GM19351 (cell line): ENCODE results near the gene CYFIP1.

Source experiments
- ATAC-seq: cut with Tn5 transposase; IDR thresholded peaks from one replicate; pipeline ENCODE4 v1.9.1; 2021; ENCODE audit warnings: mild to moderate bottlenecking, moderate library complexity; ENCODE audit not compliant: unreplicated experiment

Gene CYFIP1

GRCh38 chr15:22873841-22874240 lies 106.3 kb downstream of the CYFIP1 start:
- no peak for ATAC-seq

GRCh38 chr15:22872936-22873701 lies 107.0 kb downstream of the CYFIP1 start:
- ATAC-seq: no peak

- no peak for ATAC-seq
Observed at GRCh38 chr15:22871481-22872086, 108.6 kb downstream of the CYFIP1 start.

- ATAC-seq: no peak
Observed at GRCh38 chr15:22870865-22871264, 109.3 kb downstream of the CYFIP1 start.

- ATAC-seq: no peak
Observed at GRCh38 chr15:22869856-22870255, 110.3 kb downstream of the CYFIP1 start.

GRCh38 chr15:22868928-22869327 lies 111.2 kb downstream of the CYFIP1 start:
- ATAC-seq: no peak

GRCh38 chr15:22868495-22868894 lies 111.7 kb downstream of the CYFIP1 start:
- ATAC-seq: no peak

- no peak for ATAC-seq
Observed at GRCh38 chr15:22867886-22868285, 112.3 kb downstream of the CYFIP1 start.

GRCh38 chr15:22866079-22866478 lies 114.1 kb downstream of the CYFIP1 start:
- ATAC-seq: no peak

GRCh38 chr15:22863356-22863755 lies 116.8 kb downstream of the CYFIP1 start:
- no peak for ATAC-seq

GRCh38 chr15:22861161-22861560 lies 119.0 kb downstream of the CYFIP1 start:
- ATAC-seq: no peak

- no peak for ATAC-seq
Observed at GRCh38 chr15:22856659-22857058, 123.5 kb downstream of the CYFIP1 start.

- no peak for ATAC-seq
Observed at GRCh38 chr15:22855791-22856190, 124.4 kb downstream of the CYFIP1 start.

- ATAC-seq: no peak
Observed at GRCh38 chr15:22851513-22851912, 128.7 kb downstream of the CYFIP1 start.

GRCh38 chr15:22850055-22850454 lies 130.1 kb downstream of the CYFIP1 start:
- no peak for ATAC-seq

- ATAC-seq: no peak
Observed at GRCh38 chr15:22846073-22846472, 134.1 kb downstream of the CYFIP1 start.

GRCh38 chr15:22845289-22845900 lies 134.8 kb downstream of the CYFIP1 start:
- ATAC-seq: no peak

GRCh38 chr15:22844421-22845288 lies 135.5 kb downstream of the CYFIP1 start:
- ATAC-seq: no peak

- ATAC-seq: no peak
Observed at GRCh38 chr15:22839046-22839695, 141.0 kb downstream of the CYFIP1 start.

- peak; percentile 72 for ATAC-seq
Observed at GRCh38 chr15:22838292-22839042, 141.7 kb downstream of the CYFIP1 start, which contains the start of gene NIPA2. Gene NIPA2, plus strand, starts transcription at chr15:22838666. Its CDS starts 13,066 bp downstream, at chr15:22851732.
